ENCODE results near the gene SEC24D.

DNA sequence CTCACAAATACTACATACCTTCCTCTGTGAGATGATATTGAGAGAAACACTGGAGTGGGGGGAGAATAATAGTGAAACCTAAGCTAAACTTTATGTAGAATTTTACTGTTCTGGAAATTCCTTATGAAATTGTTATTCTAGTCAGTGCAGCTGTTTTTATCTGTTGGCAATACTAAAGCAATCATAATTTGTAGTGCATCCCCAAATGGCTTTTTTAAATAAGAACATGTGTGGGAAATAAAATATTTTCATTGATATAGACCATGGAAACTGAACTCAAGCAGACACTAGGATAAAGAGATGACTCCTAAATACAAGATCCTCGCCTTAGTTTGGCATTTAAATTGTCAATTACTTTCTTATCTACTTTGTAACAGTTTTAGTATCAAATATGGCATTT, 51.1 kb downstream of the SEC24D start:
- TF ChIP-seq, protein P1, sequence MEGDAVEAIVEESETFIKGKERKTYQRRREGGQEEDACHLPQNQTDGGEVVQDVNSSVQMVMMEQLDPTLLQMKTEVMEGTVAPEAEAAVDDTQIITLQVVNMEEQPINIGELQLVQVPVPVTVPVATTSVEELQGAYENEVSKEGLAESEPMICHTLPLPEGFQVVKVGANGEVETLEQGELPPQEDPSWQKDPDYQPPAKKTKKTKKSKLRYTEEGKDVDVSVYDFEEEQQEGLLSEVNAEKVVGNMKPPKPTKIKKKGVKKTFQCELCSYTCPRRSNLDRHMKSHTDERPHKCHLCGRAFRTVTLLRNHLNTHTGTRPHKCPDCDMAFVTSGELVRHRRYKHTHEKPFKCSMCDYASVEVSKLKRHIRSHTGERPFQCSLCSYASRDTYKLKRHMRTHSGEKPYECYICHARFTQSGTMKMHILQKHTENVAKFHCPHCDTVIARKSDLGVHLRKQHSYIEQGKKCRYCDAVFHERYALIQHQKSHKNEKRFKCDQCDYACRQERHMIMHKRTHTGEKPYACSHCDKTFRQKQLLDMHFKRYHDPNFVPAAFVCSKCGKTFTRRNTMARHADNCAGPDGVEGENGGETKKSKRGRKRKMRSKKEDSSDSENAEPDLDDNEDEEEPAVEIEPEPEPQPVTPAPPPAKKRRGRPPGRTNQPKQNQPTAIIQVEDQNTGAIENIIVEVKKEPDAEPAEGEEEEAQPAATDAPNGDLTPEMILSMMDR (IDR thresholded peaks at IDR 0.05; ENCODE audit: insufficient read depth, low read length, poor library complexity, severe bottlenecking), result no peak
- TF ChIP-seq EZH2phosphoT487 (conservative IDR thresholded peaks at IDR 0.05; ENCODE audit: low read length), result no peak

Data from SU-DHL-6 (cell line).